ENCODE data around the gene ZNF648. TPM values are rescaled to one million over a fixed set of nuclear protein-coding genes. Genes with fewer than 3 reads are reported as not detected.

ZNF648 gene
- total RNA-seq = not detected in 2 replicates

GRCh38 chr1:182061594-182061993 lies at the start of gene ZNF648:
Gene ZNF648, minus strand, starts transcription at chr1:182061712. Its CDS starts 3,702 bp downstream, at chr1:182058010.

